Panc1 (cell line): ENCODE data around the gene SHISA9. TPM values are rescaled to one million over a fixed set of nuclear protein-coding genes. Genes with fewer than 3 reads are reported as not detected.

Source experiments
- ATAC-seq: fragments of 200-7000 bp; cut with Tn5 transposase; 2 replicates; pipeline ENCODE4 v1.9.1; 2020; ENCODE audit warnings: mild to moderate bottlenecking, moderate library complexity
- BruUV-seq: library from RNA; stranded (reverse); fragments of 400-500 nt; replicated peaks from 2 replicates; lab custom pipeline; 2021; lab: Mats Ljungman, UMichigan
- CTCF ChIA-PET: fragments of 300-600 bp; sonication (Branson Sonifier 250); formaldehyde crosslinking; loops from one replicate; lab custom pipeline; 2022; ENCODE audit warnings: antibody characterized with exemption; lab: Charles Lee
- POLR2A ChIA-PET: fragments of 300-600 bp; sonication (Branson Sonifier 250); formaldehyde crosslinking; loops from one replicate; lab custom pipeline; 2022; ENCODE audit warnings: antibody characterized with exemption; lab: Charles Lee
- DNase-seq: peaks from one replicate; pipeline ENCODE4 v3.0.0-alpha.2; 2010; ENCODE audit warnings: low read depth, low spot score
- H3K27ac ChIP-seq: 2 replicates; pipeline ENCODE4 v1.5.1; 2011; ENCODE audit warnings: mild to moderate bottlenecking, low read length, inconsistent platforms
- H3K27me3 ChIP-seq: fragments of 200-500 bp; sonication (Bioruptor generic); 2 replicates; pipeline ENCODE4 v1.6.0; 2014; ENCODE audit warnings: low read length, inconsistent platforms; ENCODE audit not compliant: control insufficient read depth, insufficient read depth
- H3K36me3 ChIP-seq: fragments of 200-500 bp; sonication (Bioruptor generic); 2 replicates; pipeline ENCODE4 v1.5.1; 2014; ENCODE audit warnings: inconsistent platforms, mild to moderate bottlenecking, low read length, moderate library complexity; ENCODE audit not compliant: control insufficient read depth, insufficient read depth
- H3K4me1 ChIP-seq: 2 replicates; pipeline ENCODE4 v1.5.1; 2011; ENCODE audit warnings: inconsistent platforms, mild to moderate bottlenecking, low read length, moderate library complexity; ENCODE audit not compliant: control insufficient read depth, insufficient read depth
- H3K4me3 ChIP-seq, 2 experiments: 2 replicates each; pipeline ENCODE4 v1.5.1; 2011 to 2012; ENCODE audit warnings: low read depth in 2 of 2, low read length in 2 of 2, mild to moderate bottlenecking in 2 of 2, inconsistent platforms in 1 of 2, moderate library complexity in 1 of 2
- H3K9me3 ChIP-seq: fragments of 200-500 bp; sonication (Bioruptor generic); 2 replicates; pipeline ENCODE4 v1.5.1; 2014; ENCODE audit warnings: low read depth, mild to moderate bottlenecking, inconsistent platforms, low read length, moderate library complexity; ENCODE audit not compliant: control insufficient read depth, insufficient read depth
- CTCF ChIP-seq: fragments of 450-650 bp; IDR thresholded peaks from 2 replicates; pipeline ENCODE4 v1.5.1; 2017; ENCODE audit warnings: mild to moderate bottlenecking
- POLR2AphosphoS5 ChIP-seq: IDR thresholded peaks from 2 replicates; pipeline ENCODE4 v1.6.1; 2012; ENCODE audit warnings: mild to moderate bottlenecking, low read depth, low read length, moderate library complexity
- REST ChIP-seq, 2 experiments: IDR thresholded peaks; 2 replicates each; pipeline ENCODE4 v1.6.1; 2011 to 2012; ENCODE audit warnings: low read depth in 2 of 2, control low read depth in 1 of 2, low read length in 1 of 2, mild to moderate bottlenecking in 1 of 2, moderate library complexity in 1 of 2; ENCODE audit not compliant: insufficient read depth in 1 of 2
- SIN3A ChIP-seq: IDR thresholded peaks from 2 replicates; pipeline ENCODE4 v1.6.1; 2012; ENCODE audit warnings: low read depth, mild to moderate bottlenecking, low read length, moderate library complexity, borderline replicate concordance; ENCODE audit not compliant: insufficient read depth
- TCF7L2 ChIP-seq: IDR thresholded peaks from 2 replicates; pipeline ENCODE4 v1.6.1; 2011; ENCODE audit warnings: mild to moderate bottlenecking, low read depth, low read length, inconsistent platforms
- in situ Hi-C: cut with HindIII; loops from 2 replicates; pipeline ENCODE4 v1.10.0; 2016; ENCODE audit warnings: low sequenced_read_pairs, low pct_unique_long_range_greater_than_20kb
- intact Hi-C: fragments of 100-400 bp; cut with micrococcal nuclease; formaldehyde crosslinking; loops from one replicate; pipeline ENCODE4 v1.10.0; 2022; ENCODE audit not compliant: unreplicated experiment
- total RNA-seq: library from RNA; stranded (reverse); gene quantifications from one replicate; pipeline ENCODE4 v1.2.1, GENCODE V29; 2021; ENCODE audit not compliant: unreplicated experiment

SHISA9 gene
- total RNA-seq, 1 experiment from 2014 or later, result 0.10 TPM

- Histone ChIP-seq H3K27me3 (no peaks in the 10 kb centered on the region), H3K4me3 (no peak overlapping the region), H3K9me3 (no peaks in the 10 kb centered on the region), H3K4me1 (no peaks in the 10 kb centered on the region), H3K36me3 (no peaks in the 10 kb centered on the region), H3K27ac (no peak overlapping the region)
- ChIA-PET CTCF (no interaction called here), POLR2A (no interaction called here)
- in situ Hi-C loops (no loop called here), intact Hi-C loops (no loop called here)
- DNase-seq (no peak), ATAC-seq (no peak)
- no peak for TF ChIP-seq CTCF
- no peak for TF ChIP-seq POLR2AphosphoS5
- no peak for TF ChIP-seq REST (IDR thresholded peaks at IDR 0.05; ENCODE audit: insufficient read depth in 1 of 2, low read depth in 2 of 2, low read length in 1 of 2)
- TF ChIP-seq TCF7L2, result no peak
- TF ChIP-seq SIN3A, result no peak
- BruUV-seq, result no TSS peak
Measured at GRCh38 chr16:13157082-13157481, 255.7 kb downstream of the SHISA9 start.

- H3K4me3 ChIP-seq, result no peak overlapping the region
- DNase-seq, result no peak
- no peak overlapping the region for H3K27ac ChIP-seq
- in situ Hi-C loops (no loop called here), intact Hi-C loops (no loop called here)
- no peaks in the 10 kb centered on the region for H3K4me1 ChIP-seq
- ChIA-PET POLR2A (no interaction called here), CTCF (interaction anchor here (0.6 kb wide), 1 partner anchor 31 kb away, joined by 3 read pairs; no protein-coding TSS in a partner anchor)
- no peak for ATAC-seq
- BruUV-seq, result no TSS peak
- H3K9me3 ChIP-seq, result no peaks in the 10 kb centered on the region
- no peak for TF ChIP-seq TCF7L2
- TF ChIP-seq REST (IDR thresholded peaks at IDR 0.05; ENCODE audit: insufficient read depth in 1 of 2, low read depth in 2 of 2, low read length in 1 of 2), result no peak
- no peak for TF ChIP-seq POLR2AphosphoS5
- no peak for TF ChIP-seq SIN3A
- TF ChIP-seq CTCF, result no peak
- no peaks in the 10 kb centered on the region for H3K36me3 ChIP-seq
- no peaks in the 10 kb centered on the region for H3K27me3 ChIP-seq
Measured at GRCh38 chr16:13158427-13158826, 257.0 kb downstream of the SHISA9 start.
